K562 (cell line): ENCODE results near the gene NRP1.

Experiments
- HMG20A ChIP-seq: fragments of 450-650 bp; formaldehyde crosslinking; conservative IDR thresholded peaks from 2 replicates; pipeline ENCODE4 v1.4.0; 2020; ENCODE audit warnings: mild to moderate bottlenecking, mixed read lengths
- IRF2 ChIP-seq: sonication (generic); formaldehyde crosslinking; IDR thresholded peaks from 2 replicates; pipeline ENCODE4 v1.8.1; 2022; ENCODE audit warnings: mild to moderate bottlenecking, missing genetic modification reagents
- KLF16 ChIP-seq: IDR thresholded peaks from 2 replicates; pipeline ENCODE4 v1.6.1; 2016; ENCODE audit warnings: antibody characterized with exemption
- TF ChIP-seq, protein P1 (sequence below): sonication (generic); formaldehyde crosslinking; IDR thresholded peaks from 2 replicates; pipeline ENCODE4 v1.5.0; 2020; ENCODE audit warnings: missing genetic modification reagents

DNA sequence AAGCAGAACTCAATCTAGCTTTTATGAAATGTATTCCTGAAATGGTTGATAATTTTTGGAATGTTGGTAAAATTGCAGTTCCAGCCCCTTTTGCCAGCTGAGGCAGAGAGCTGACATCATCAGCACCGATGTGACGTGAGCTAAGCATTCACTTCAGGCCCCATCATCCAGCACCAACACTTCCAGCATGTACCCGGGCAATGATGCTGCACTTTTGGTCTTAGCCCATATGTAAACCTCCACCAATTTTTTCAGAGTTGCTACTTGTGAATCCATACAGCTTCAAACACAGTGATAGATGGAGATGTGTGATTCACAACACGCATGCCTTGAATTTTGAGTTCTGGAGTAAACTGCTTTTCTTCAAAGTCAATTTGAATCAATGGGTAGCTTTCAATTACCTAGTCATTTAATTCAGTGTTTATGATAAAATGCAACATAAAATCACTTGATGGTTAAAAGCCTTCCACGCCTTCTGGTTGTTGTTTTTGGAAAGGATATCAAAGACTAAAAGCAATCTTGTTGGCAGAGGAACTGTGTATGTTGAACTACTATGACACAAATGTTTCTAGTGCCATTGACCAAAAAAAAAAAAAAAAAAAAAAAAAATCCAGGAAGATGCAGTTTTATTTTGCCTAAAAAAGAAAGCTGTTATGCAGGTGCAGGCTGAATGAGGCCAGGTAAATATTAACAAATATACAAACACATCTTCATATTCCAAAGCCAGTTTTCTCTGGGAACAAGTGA is 73.9 kb downstream of the NRP1 start:
- TF ChIP-seq HMG20A (CRISPR knock-in tag) = no peak
- TF ChIP-seq, protein P1, sequence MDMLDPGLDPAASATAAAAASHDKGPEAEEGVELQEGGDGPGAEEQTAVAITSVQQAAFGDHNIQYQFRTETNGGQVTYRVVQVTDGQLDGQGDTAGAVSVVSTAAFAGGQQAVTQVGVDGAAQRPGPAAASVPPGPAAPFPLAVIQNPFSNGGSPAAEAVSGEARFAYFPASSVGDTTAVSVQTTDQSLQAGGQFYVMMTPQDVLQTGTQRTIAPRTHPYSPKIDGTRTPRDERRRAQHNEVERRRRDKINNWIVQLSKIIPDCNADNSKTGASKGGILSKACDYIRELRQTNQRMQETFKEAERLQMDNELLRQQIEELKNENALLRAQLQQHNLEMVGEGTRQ (CRISPR knock-in tag) = no peak
- TF ChIP-seq KLF16 = no peak
- TF ChIP-seq IRF2 = no peak
